ENCODE data around the gene HOXA10. TPM values are rescaled to one million over a fixed set of nuclear protein-coding genes. Genes with fewer than 3 reads are reported as not detected.

HOXA10 gene
- 7.3 to 8.9 TPM (median 7.7 TPM) in 5 replicates for total RNA-seq (2022; extraction: Qiagen RNA extraction; ENCODE audit: low read depth)

GRCh38 chr7:27173956-27174873 lies at the start of gene HOXA10:
HOXA10 (minus strand) TSS chr7:27174320; CDS start chr7:27174306, 14 bp downstream.

GRCh38 chr7:27199849-27200760 lies 26.0 kb upstream of the HOXA10 start, which contains the start of gene HOXA13:
HOXA13 (minus strand) TSS chr7:27200091; CDS start chr7:27200077, 14 bp downstream.

GRCh38 chr7:27185013-27185853 lies 11.1 kb upstream of the HOXA10 start, which contains the start of gene HOXA11:
HOXA11 (minus strand) TSS chr7:27185232; CDS start chr7:27185144, 88 bp downstream.

GRCh38 chr7:27165089-27165995 lies 8.8 kb downstream of the HOXA10 start, which contains the start of gene HOXA9:
HOXA9 (minus strand) TSS chr7:27165537; CDS start chr7:27165457, 80 bp downstream.

GRCh38 chr7:27156508-27156898 lies 17.6 kb downstream of the HOXA10 start, which contains the start of gene HOXA7:
HOXA7 (minus strand) TSS chr7:27156675; CDS start chr7:27156545, 130 bp downstream.

GRCh38 chr7:27151931-27152815 lies 21.9 kb downstream of the HOXA10 start, which contains the start of gene HOXA3:
HOXA3 (minus strand) TSS chr7:27152583; CDS start chr7:27110640, 41,943 bp downstream.

GRCh38 chr7:27147199-27148030 lies 26.7 kb downstream of the HOXA10 start, which contains the start of gene HOXA6:
HOXA6 (minus strand) TSS chr7:27147774; CDS start chr7:27147749, 25 bp downstream.

GRCh38 chr7:27143023-27143949 lies 30.8 kb downstream of the HOXA10 start, which contains the start of gene HOXA5:
HOXA5 (minus strand) TSS chr7:27143681; CDS start chr7:27143607, 74 bp downstream.

GRCh38 chr7:27130540-27131389 lies 43.4 kb downstream of the HOXA10 start, which contains the start of gene HOXA4:
HOXA4 (minus strand) TSS chr7:27130757; CDS start chr7:27130733, 24 bp downstream.

Other genes starting within 250 kb of the HOXA10 start
- gene HOXA1, start 78.3 kb downstream of the HOXA10 start, total RNA-seq (2022; extraction: Qiagen RNA extraction; ENCODE audit: low read depth), result 2.7 to 4.7 TPM (median 3.8 TPM) in 5 replicates
- gene HOXA2, start 71.6 kb downstream of the HOXA10 start, total RNA-seq (2022; extraction: Qiagen RNA extraction; ENCODE audit: low read depth), result 0.69 to 1.5 TPM (median 0.94 TPM) in 5 replicates
- gene HOXA4, start 43.6 kb downstream of the HOXA10 start, total RNA-seq (2022; extraction: Qiagen RNA extraction; ENCODE audit: low read depth), result 1.5 to 2.6 TPM (median 2.2 TPM) in 5 replicates
- gene HOXA5, start 30.6 kb downstream of the HOXA10 start, total RNA-seq (2022; extraction: Qiagen RNA extraction; ENCODE audit: low read depth), result 3.2 to 7.3 TPM (median 5.8 TPM) in 5 replicates
- gene HOXA6, start 26.5 kb downstream of the HOXA10 start, total RNA-seq (2022; extraction: Qiagen RNA extraction; ENCODE audit: low read depth), result 1.0 to 2.6 TPM (median 1.9 TPM) in 5 replicates
- 3.8 to 9.6 TPM (median 8.0 TPM) in 5 replicates for gene HOXA3, start 21.7 kb downstream of the HOXA10 start, total RNA-seq (2022; extraction: Qiagen RNA extraction; ENCODE audit: low read depth)
- 4.6 to 6.0 TPM (median 4.7 TPM) in 5 replicates for gene HOXA7, start 17.6 kb downstream of the HOXA10 start, total RNA-seq (2022; extraction: Qiagen RNA extraction; ENCODE audit: low read depth)
- gene HOXA9, start 8.8 kb downstream of the HOXA10 start, total RNA-seq (2022; extraction: Qiagen RNA extraction; ENCODE audit: low read depth), result 0.29 to 0.79 TPM (median 0.38 TPM) in 5 replicates
- gene HOXA11, start 10.9 kb upstream of the HOXA10 start, total RNA-seq (2022; extraction: Qiagen RNA extraction; ENCODE audit: low read depth), result 0.33 to 0.90 TPM (median 0.61 TPM) in 5 replicates
- 1.3 to 2.6 TPM (median 2.2 TPM) in 5 replicates for gene HOXA13, start 25.8 kb upstream of the HOXA10 start, total RNA-seq (2022; extraction: Qiagen RNA extraction; ENCODE audit: low read depth)
- gene EVX1, start 68.5 kb upstream of the HOXA10 start, total RNA-seq (2022; extraction: Qiagen RNA extraction; ENCODE audit: low read depth), result 0.14 to 0.19 TPM (median 0.15 TPM) in 3 of 5 replicates, not detected in the others